ENCODE results near the gene BCAS3.

DNA sequence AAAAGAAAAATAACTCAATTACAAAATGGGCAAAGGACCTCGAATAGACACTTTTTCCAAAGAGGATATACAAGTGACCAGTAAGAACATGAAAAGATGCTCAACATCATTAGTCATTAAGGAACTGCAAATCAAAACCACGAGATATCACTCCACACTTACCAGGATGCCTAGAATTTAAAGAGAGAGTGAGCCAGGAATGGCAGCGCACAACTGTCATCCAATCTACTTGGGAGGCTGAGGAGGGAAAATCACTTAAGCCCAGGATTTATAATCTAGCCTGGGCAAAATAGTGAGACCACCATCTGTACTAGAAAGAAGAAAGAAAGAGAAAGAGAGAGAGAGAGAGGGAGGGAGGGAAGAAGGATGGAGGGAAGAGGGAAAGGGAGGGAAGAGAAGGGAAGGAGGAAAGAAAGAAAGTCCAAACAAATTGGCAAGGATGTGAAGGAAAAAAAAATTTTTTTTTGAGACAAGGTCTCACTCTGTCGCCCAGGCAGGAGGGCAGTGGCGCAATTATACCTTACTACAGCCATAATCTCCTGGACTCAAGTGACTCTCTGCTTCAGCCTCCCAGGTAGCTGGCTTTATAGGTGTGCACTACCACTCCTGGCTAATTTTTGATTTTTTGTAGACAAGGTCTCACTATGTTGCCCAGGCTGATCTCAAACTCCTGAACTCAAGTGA lies 744.6 kb downstream of the BCAS3 start:
- no peak for TF ChIP-seq EZH2 (IDR thresholded peaks at IDR 0.05; ENCODE audit: insufficient read depth, poor library complexity, severe bottlenecking)
- no peak for TF ChIP-seq EZH2phosphoT487 (IDR thresholded peaks at IDR 0.05; ENCODE audit: insufficient read depth, low read depth)
